HG03196 (cell line): ENCODE results near the gene NBEA.
"Not testable (repeated sequence)": the region's sequence is repeated elsewhere in the genome, so short reads cannot be mapped to it uniquely, and the experiment has no call there.

Source experiments
- ATAC-seq: cut with Tn5 transposase; IDR thresholded peaks from one replicate; pipeline ENCODE4 v1.9.1; 2021; ENCODE audit not compliant: unreplicated experiment

NBEA gene

GRCh38 chr13:34944274-34944634 is 2.2 kb downstream of the NBEA start:
- no peak for ATAC-seq

- ATAC-seq, result no peak
These were observed 2.7 kb downstream of the NBEA start for GRCh38 chr13:34944751-34945150.

- ATAC-seq, result no peak
These were observed 9.5 kb downstream of the NBEA start for GRCh38 chr13:34951528-34951927.

- ATAC-seq, result no peak
These were observed 17.4 kb downstream of the NBEA start for GRCh38 chr13:34959489-34959888.

GRCh38 chr13:34964558-34964957 is 22.5 kb downstream of the NBEA start:
- ATAC-seq, result no peak

- ATAC-seq, result no peak
These were observed 25.9 kb downstream of the NBEA start for GRCh38 chr13:34967851-34968562.

GRCh38 chr13:34969539-34969938 is 27.5 kb downstream of the NBEA start:
- ATAC-seq, result not testable (repeated sequence)

- ATAC-seq, result no peak
These were observed 28.9 kb downstream of the NBEA start for GRCh38 chr13:34970961-34971360.

- ATAC-seq, result no peak
These were observed 29.4 kb downstream of the NBEA start for GRCh38 chr13:34971473-34971872.

- not testable (repeated sequence) for ATAC-seq
These were observed 43.1 kb downstream of the NBEA start for GRCh38 chr13:34985199-34985598.

- no peak for ATAC-seq
These were observed 46.3 kb downstream of the NBEA start for GRCh38 chr13:34988330-34988791.

- ATAC-seq, result no peak
These were observed 48.5 kb downstream of the NBEA start for GRCh38 chr13:34990399-34991214.

GRCh38 chr13:34993470-34993869 is 51.4 kb downstream of the NBEA start:
- ATAC-seq, result no peak

GRCh38 chr13:35003734-35004133 is 61.7 kb downstream of the NBEA start:
- not testable (repeated sequence) for ATAC-seq

- ATAC-seq, result no peak
These were observed 63.0 kb downstream of the NBEA start for GRCh38 chr13:35005051-35005450.

- no peak for ATAC-seq
These were observed 72.6 kb downstream of the NBEA start for GRCh38 chr13:35014606-35015213.

GRCh38 chr13:35016362-35017112 is 74.5 kb downstream of the NBEA start:
- no peak for ATAC-seq

GRCh38 chr13:35025314-35025713 is 83.2 kb downstream of the NBEA start:
- ATAC-seq, result no peak

- ATAC-seq, result no peak
These were observed 86.3 kb downstream of the NBEA start for GRCh38 chr13:35028338-35028867.

- ATAC-seq, result no peak
These were observed 96.9 kb downstream of the NBEA start for GRCh38 chr13:35039012-35039411.

GRCh38 chr13:35046587-35046986 is 104.5 kb downstream of the NBEA start:
- ATAC-seq, result no peak
